ENCODE data around the gene MICU1.
A peak's percentile ranks its signal among the peaks of the same experiment; 100 is the strongest.

GRCh38 chr10:72334825-72335393, 291.0 kb downstream of the MICU1 start:
- no peak for TF ChIP-seq POLR2A (IDR thresholded peaks at IDR 0.05)
- TF ChIP-seq, protein P1, sequence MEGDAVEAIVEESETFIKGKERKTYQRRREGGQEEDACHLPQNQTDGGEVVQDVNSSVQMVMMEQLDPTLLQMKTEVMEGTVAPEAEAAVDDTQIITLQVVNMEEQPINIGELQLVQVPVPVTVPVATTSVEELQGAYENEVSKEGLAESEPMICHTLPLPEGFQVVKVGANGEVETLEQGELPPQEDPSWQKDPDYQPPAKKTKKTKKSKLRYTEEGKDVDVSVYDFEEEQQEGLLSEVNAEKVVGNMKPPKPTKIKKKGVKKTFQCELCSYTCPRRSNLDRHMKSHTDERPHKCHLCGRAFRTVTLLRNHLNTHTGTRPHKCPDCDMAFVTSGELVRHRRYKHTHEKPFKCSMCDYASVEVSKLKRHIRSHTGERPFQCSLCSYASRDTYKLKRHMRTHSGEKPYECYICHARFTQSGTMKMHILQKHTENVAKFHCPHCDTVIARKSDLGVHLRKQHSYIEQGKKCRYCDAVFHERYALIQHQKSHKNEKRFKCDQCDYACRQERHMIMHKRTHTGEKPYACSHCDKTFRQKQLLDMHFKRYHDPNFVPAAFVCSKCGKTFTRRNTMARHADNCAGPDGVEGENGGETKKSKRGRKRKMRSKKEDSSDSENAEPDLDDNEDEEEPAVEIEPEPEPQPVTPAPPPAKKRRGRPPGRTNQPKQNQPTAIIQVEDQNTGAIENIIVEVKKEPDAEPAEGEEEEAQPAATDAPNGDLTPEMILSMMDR (IDR thresholded peaks at IDR 0.05): no peak
- TF ChIP-seq POLR2AphosphoS5 (IDR thresholded peaks at IDR 0.05): peak; percentile 61 to 85 (median 74)
- TF ChIP-seq EP300 (IDR thresholded peaks at IDR 0.05; ENCODE audit: low read depth): peak; percentile 85

Measured in transverse colon (tissue), 4 donors.